Endothelial cell of umbilical vein (primary cell): ENCODE measurements around the gene EXOC6. TPM values are rescaled to one million over a fixed set of nuclear protein-coding genes. Genes with fewer than 3 reads are reported as not detected.

Experiments
- BruUV-seq: library from RNA; stranded (reverse); fragments of 400-500 nt; replicated peaks from 2 replicates; lab custom pipeline; 2021; lab: Mats Ljungman, UMichigan
- CTCF ChIA-PET: fragments of 300-600, 350-600 bp; sonication (Branson Sonifier 250); formaldehyde crosslinking; loops from one replicate; lab custom pipeline; 2021; ENCODE audit warnings: antibody characterized with exemption, inconsistent platforms; lab: Charles Lee
- POLR2A ChIA-PET: fragments of 300-600, 350-600 bp; sonication (Branson Sonifier 250); formaldehyde crosslinking; loops from one replicate; lab custom pipeline; 2021; ENCODE audit warnings: antibody characterized with exemption, inconsistent platforms; lab: Charles Lee
- DNase-seq: peaks from one replicate; pipeline ENCODE4 v3.0.0-alpha.2; 2011; ENCODE audit warnings: low read depth, low spot score
- FAIRE-seq: peaks from 2 replicates; lab custom pipeline; 2011; peaks lifted over from hg19 to GRCh38; lab: Jason Lieb, UNC
- H2AFZ ChIP-seq: 2 replicates; pipeline ENCODE4 v1.6.0; 2012; ENCODE audit warnings: low read depth, low read length, control low read depth, inconsistent platforms
- H3K27ac ChIP-seq: 2 replicates; pipeline ENCODE4 v1.5.1; 2011; ENCODE audit warnings: low read depth, mild to moderate bottlenecking, control low read depth, low read length, moderate library complexity; ENCODE audit not compliant: insufficient read depth
- H3K27me3 ChIP-seq, 2 experiments: 2 replicates each; pipeline versions ENCODE4 v1.6.0 to v1.6.1; 2011; ENCODE audit warnings: low read length in 2 of 2, mixed read lengths in 1 of 2; ENCODE audit not compliant: control insufficient read depth in 2 of 2, insufficient read depth in 2 of 2
- H3K36me3 ChIP-seq, 2 experiments: 2 replicates in 1 of 2; 3 replicates in 1 of 2; pipeline ENCODE4 v1.5.1; 2011; ENCODE audit warnings: low read length in 2 of 2, mild to moderate bottlenecking in 1 of 2, moderate library complexity in 1 of 2; ENCODE audit not compliant: control insufficient read depth in 2 of 2, insufficient read depth in 2 of 2; ENCODE audit errors: extremely low read depth in 1 of 2
- H3K4me1 ChIP-seq: 3 replicates; pipeline ENCODE4 v1.5.1; 2011; ENCODE audit warnings: mild to moderate bottlenecking, low read length; ENCODE audit not compliant: control insufficient read depth, insufficient read depth; ENCODE audit errors: extremely low read depth
- H3K4me2 ChIP-seq: 2 replicates; pipeline ENCODE4 v1.6.1; 2011; ENCODE audit warnings: low read length, control low read depth, mixed read lengths; ENCODE audit not compliant: insufficient read depth
- H3K4me3 ChIP-seq, 3 experiments: fragments of 200-600 bp in 1 of 3; sonication (generic), shearing (Covaris generic) in 1 of 3; replicated peaks in 1 of 3; 2 replicates each; pipeline ENCODE4 v1.5.1; 2011 to 2016; ENCODE audit warnings: control low read depth in 3 of 3, low read length in 3 of 3, mild to moderate bottlenecking in 2 of 3, inconsistent platforms in 1 of 3, low read depth in 1 of 3, moderate library complexity in 1 of 3; ENCODE audit not compliant: insufficient read depth in 1 of 3
- H3K79me2 ChIP-seq: 2 replicates; pipeline ENCODE4 v1.6.0; 2012; ENCODE audit warnings: low read length, inconsistent platforms; ENCODE audit not compliant: control insufficient read depth, insufficient read depth
- H3K9ac ChIP-seq: replicated peaks from 2 replicates; pipeline ENCODE3; 2011; ENCODE audit warnings: low read length, control low read depth; ENCODE audit not compliant: insufficient read depth; ENCODE audit errors: extremely low read depth
- H3K9me1 ChIP-seq: replicated peaks from 3 replicates; pipeline ENCODE4 v1.6.0; 2011; ENCODE audit warnings: mild to moderate bottlenecking, low read length; ENCODE audit not compliant: control insufficient read depth, insufficient read depth; ENCODE audit errors: extremely low read depth
- H3K9me3 ChIP-seq: replicated peaks from 2 replicates; pipeline ENCODE4 v1.5.1; 2012; ENCODE audit warnings: low read length, inconsistent platforms; ENCODE audit not compliant: control insufficient read depth, insufficient read depth
- H4K20me1 ChIP-seq: replicated peaks from 2 replicates; pipeline ENCODE3; 2011; ENCODE audit warnings: mild to moderate bottlenecking, low read length; ENCODE audit not compliant: control insufficient read depth, insufficient read depth; ENCODE audit errors: extremely low read depth
- CTCF ChIP-seq, 2 donors: IDR thresholded peaks; 1 replicate in 1 of 2; 2 replicates in 1 of 2; pipeline ENCODE4 v1.5.1; 2011; ENCODE audit warnings: low read length in 2 of 2, mild to moderate bottlenecking in 2 of 2, moderate library complexity in 2 of 2, control low read depth in 1 of 2, inconsistent platforms in 1 of 2, low read depth in 1 of 2; ENCODE audit not compliant: insufficient read depth in 1 of 2; ENCODE audit errors: extremely low read depth in 1 of 2
- EZH2 ChIP-seq: IDR thresholded peaks from 2 replicates; pipeline ENCODE4 v1.6.1; 2012; ENCODE audit warnings: borderline replicate concordance, low read depth, mild to moderate bottlenecking, moderate library complexity, low read length, inconsistent platforms; ENCODE audit not compliant: severe bottlenecking
- FOS ChIP-seq: IDR thresholded peaks from 2 replicates; pipeline ENCODE4 v1.6.1; 2011; ENCODE audit warnings: mild to moderate bottlenecking, low read length, moderate library complexity, borderline replicate concordance; ENCODE audit not compliant: insufficient read depth
- GATA2 ChIP-seq: IDR thresholded peaks from 2 replicates; pipeline ENCODE4 v1.7.0; 2011; ENCODE audit warnings: low read depth, mild to moderate bottlenecking, moderate library complexity, mixed read lengths, low read length; ENCODE audit not compliant: insufficient read length, insufficient read depth
- JUN ChIP-seq: IDR thresholded peaks from 2 replicates; pipeline ENCODE4 v1.6.1; 2011; ENCODE audit warnings: borderline replicate concordance, low read depth; ENCODE audit not compliant: insufficient read length, insufficient read depth
- MAX ChIP-seq: IDR thresholded peaks from 2 replicates; pipeline ENCODE4 v1.6.1; 2011; ENCODE audit not compliant: insufficient read depth, insufficient read length
- MYC ChIP-seq: IDR thresholded peaks from one replicate; pipeline ENCODE4 v1.6.1; 2011; ENCODE audit warnings: mild to moderate bottlenecking, low read depth, low read length
- POLR2A ChIP-seq: IDR thresholded peaks from 2 replicates; pipeline ENCODE4 v1.6.1; 2012; ENCODE audit warnings: low read depth, mild to moderate bottlenecking, control low read depth, low read length
- POLR2AphosphoS5 ChIP-seq: IDR thresholded peaks from 2 replicates; pipeline ENCODE4 v1.6.1; 2012; ENCODE audit warnings: low read depth, mild to moderate bottlenecking, control low read depth, low read length, moderate library complexity; ENCODE audit not compliant: insufficient read depth
- dilution Hi-C: fragments of 300-500 bp; cut with MboI; formaldehyde crosslinking; loops from one replicate; pipeline ENCODE4 v1.15.0; 2019; ENCODE audit warnings: low sequenced_read_pairs; ENCODE audit not compliant: extremely low pct_ligation_motif_present
- intact Hi-C: fragments of 100-400 bp; cut with micrococcal nuclease; formaldehyde crosslinking; loops from one replicate; pipeline ENCODE4 v1.10.0; 2022
- polyA plus RNA-seq, 4 experiments: library from polyadenylated mRNA; depleted of rRNA in 3 of 4; stranded (reverse) in 3 of 4; unstranded in 1 of 4; fragments of >200 nt; gene quantifications; 2 replicates each; pipeline versions ENCODE4 v1.2.1 to v1.2.3, GENCODE V29; 2011 to 2012; ENCODE audit warnings: missing spikeins in 1 of 4
- total RNA-seq: library from RNA; stranded (reverse); gene quantifications from 2 replicates; pipeline ENCODE4 v1.2.3, GENCODE V29; 2021

Gene EXOC6
- total and polyA plus RNA-seq, 2 donors (not counting 3 experiments of a cell fraction or from before 2014, with no cell fraction given): 72.6 to 108 TPM

- Histone ChIP-seq H2AFZ (no peak overlapping the region), H3K4me2 (no peak overlapping the region), H3K9ac (no peak overlapping the region), H3K4me1 (no peaks in the 10 kb centered on the region), H4K20me1 (no peaks in the 10 kb centered on the region), H3K79me2 (no peaks in the 10 kb centered on the region), H3K4me3 (no peak overlapping the region), H3K27me3 (no peaks in the 10 kb centered on the region), H3K9me3 (no peaks in the 10 kb centered on the region), H3K36me3 (peaks cover 7 to 20% of the 10 kb centered on the region in 2 experiments), H3K9me1 (no peaks in the 10 kb centered on the region), H3K27ac (no peak overlapping the region)
- dilution Hi-C loops (no loop called here), intact Hi-C loops (no loop called here)
- FAIRE-seq (no peak), DNase-seq (no peak)
- TF ChIP-seq MYC: no peak
- no peak for TF ChIP-seq POLR2AphosphoS5
- TF ChIP-seq GATA2: no peak
- no peak for TF ChIP-seq EZH2
- TF ChIP-seq CTCF (IDR thresholded peaks at IDR 0.05; ENCODE audit: extremely low read depth in 1 of 2, insufficient read depth in 1 of 2, low read depth in 1 of 2, low read length in 2 of 2): no peak
- TF ChIP-seq JUN: no peak
- TF ChIP-seq MAX: no peak
- TF ChIP-seq POLR2A: no peak
- no peak for TF ChIP-seq FOS
- CTCF ChIA-PET: interaction anchor here (1.2 kb wide), 1 partner anchor 8 kb away, joined by 3 read pairs; no protein-coding TSS in a partner anchor
- no TSS peak for BruUV-seq
- POLR2A ChIA-PET: no interaction called here
Observed at GRCh38 chr10:92937876-92938275, 89.6 kb downstream of the EXOC6 start.
